Measurements from ENCODE around the gene OR4A5.
"Not testable (repeated sequence)": the region's sequence is repeated elsewhere in the genome, so short reads cannot be mapped to it uniquely, and the experiment has no call there.

The OR4A5 gene

GRCh38 chr11:54706532-54706931, at the start of gene OR4A5:
OR4A5 (plus strand) TSS chr11:54706832; CDS start chr11:54706885, 53 bp downstream.
- not testable (repeated sequence) for DNase-seq (ENCODE audit: low read depth in 2 of 2)

- not testable (repeated sequence) for DNase-seq (ENCODE audit: low read depth in 2 of 2)
These were observed 13.5 kb downstream of the OR4A5 start for GRCh38 chr11:54720094-54720493.
